Activated CD8-positive, alpha-beta memory T cell treated with anti-CD3 and anti-CD28 coated beads, Interleukin-2, amount 50 U/mL, for 24 hours (primary cell): ENCODE results near the gene RXRA.

Source experiments
- DNase-seq: peaks from one replicate; pipeline ENCODE4 v3.0.0-alpha.2; 2020; ENCODE audit errors: extremely low read depth

The RXRA gene

GRCh38 chr9:134324359-134325095 is 1.7 kb upstream of the RXRA start:
- DNase-seq: no peak

GRCh38 chr9:134325096-134325812 is 1.0 kb upstream of the RXRA start:
- DNase-seq: no peak

- no peak for DNase-seq
Observed at GRCh38 chr9:134326724-134327601, 708 bp downstream of the RXRA start.

- no peak for DNase-seq
Observed at GRCh38 chr9:134327671-134328231, 1.5 kb downstream of the RXRA start.

GRCh38 chr9:134328341-134328840 is 2.1 kb downstream of the RXRA start:
- no peak for DNase-seq

- no peak for DNase-seq
Observed at GRCh38 chr9:134328841-134329575, 2.8 kb downstream of the RXRA start.

- no peak for DNase-seq
Observed at GRCh38 chr9:134329576-134329855, 3.3 kb downstream of the RXRA start.

GRCh38 chr9:134329886-134330285 is 3.6 kb downstream of the RXRA start:
- no peak for DNase-seq

- no peak for DNase-seq
Observed at GRCh38 chr9:134330590-134330989, 4.3 kb downstream of the RXRA start.

- no peak for DNase-seq
Observed at GRCh38 chr9:134331186-134332025, 5.2 kb downstream of the RXRA start.

GRCh38 chr9:134332266-134332665 is 6.0 kb downstream of the RXRA start:
- no peak for DNase-seq

GRCh38 chr9:134332841-134333233 is 6.6 kb downstream of the RXRA start:
- no peak for DNase-seq

- no peak for DNase-seq
Observed at GRCh38 chr9:134333234-134333873, 7.1 kb downstream of the RXRA start.

GRCh38 chr9:134333874-134334581 is 7.8 kb downstream of the RXRA start:
- DNase-seq: no peak

- no peak for DNase-seq
Observed at GRCh38 chr9:134335061-134335460, 8.8 kb downstream of the RXRA start.

- no peak for DNase-seq
Observed at GRCh38 chr9:134335486-134336220, 9.4 kb downstream of the RXRA start.

GRCh38 chr9:134336228-134336627 is 10.0 kb downstream of the RXRA start:
- no peak for DNase-seq

GRCh38 chr9:134336924-134337323 is 10.7 kb downstream of the RXRA start:
- DNase-seq: no peak

GRCh38 chr9:134337469-134337868 is 11.2 kb downstream of the RXRA start:
- DNase-seq: no peak
